Effector memory CD4-positive, alpha-beta T cell (primary cell): Measurements from ENCODE around the gene FAM89B.

Experiments
- DNase-seq, 3 donors: peaks; one replicate each; pipeline ENCODE4 v3.0.0-alpha.2; 2020
- H3K27ac ChIP-seq: 2 replicates; pipeline ENCODE4 v1.7.0; 2013; ENCODE audit warnings: mild to moderate bottlenecking, low read length, moderate library complexity; ENCODE audit not compliant: insufficient read depth, poor library complexity, severe bottlenecking
- H3K27me3 ChIP-seq: replicated peaks from 2 replicates; pipeline ENCODE4 v1.7.0; 2013; ENCODE audit warnings: mild to moderate bottlenecking, low read length; ENCODE audit not compliant: insufficient read depth, control insufficient read depth, poor library complexity, severe bottlenecking
- H3K36me3 ChIP-seq: 2 replicates; pipeline ENCODE4 v1.7.0; 2013; ENCODE audit warnings: mild to moderate bottlenecking, low read length, moderate library complexity; ENCODE audit not compliant: control insufficient read depth, insufficient read depth
- H3K4me1 ChIP-seq: 2 replicates; pipeline ENCODE4 v1.7.0; 2013; ENCODE audit warnings: low read length, mild to moderate bottlenecking; ENCODE audit not compliant: control insufficient read depth, insufficient read depth, poor library complexity, severe bottlenecking
- H3K4me3 ChIP-seq: 2 replicates; pipeline ENCODE4 v1.7.0; 2013; ENCODE audit warnings: low read length, low read depth, mild to moderate bottlenecking; ENCODE audit not compliant: insufficient read depth, poor library complexity, severe bottlenecking
- H3K9me3 ChIP-seq: 2 replicates; pipeline ENCODE4 v1.7.0; 2013; ENCODE audit warnings: mild to moderate bottlenecking, low read length, moderate library complexity; ENCODE audit not compliant: control insufficient read depth

Gene FAM89B

DNA sequence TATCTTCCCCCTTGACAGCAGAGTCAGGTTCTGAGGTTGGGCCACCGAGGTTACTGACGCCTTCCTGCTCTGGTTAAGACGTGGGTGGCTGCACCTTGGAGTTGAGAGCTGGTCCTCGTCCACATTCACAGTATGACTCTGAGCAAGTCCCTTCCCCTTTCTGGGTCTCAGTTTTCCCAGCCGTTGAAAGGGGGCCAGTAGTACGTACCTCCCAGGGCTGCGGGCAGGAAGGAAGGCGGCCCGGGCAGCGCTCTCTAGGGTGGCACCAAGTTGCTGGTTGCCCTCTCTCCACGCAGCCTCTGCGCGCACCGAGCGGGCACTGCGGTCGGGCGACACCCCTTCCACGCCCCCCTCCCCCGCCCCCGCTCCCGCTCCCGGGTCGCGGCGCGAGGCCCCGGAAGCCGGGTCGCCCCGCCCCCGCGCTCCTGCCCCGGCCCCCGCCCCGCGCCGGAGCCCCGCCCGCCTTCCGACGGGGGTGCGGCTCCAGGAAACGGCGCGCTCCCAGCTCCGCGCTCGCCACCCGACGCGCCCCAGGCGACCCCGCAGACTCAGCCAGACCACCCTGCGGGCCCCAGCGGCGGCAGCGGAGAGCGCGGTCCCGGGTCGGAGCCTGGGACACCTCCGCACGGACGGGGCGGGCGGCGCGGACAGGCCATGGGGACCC, 3.4 kb downstream of the FAM89B start, which contains the start of gene EHBP1L1:
Gene EHBP1L1 (plus strand): TSS at position 486 of the 664 bp plus-strand sequence. CDS start 250 bp downstream, outside the sequence.
- peak within 1 kb of the TSS; percentile 98 for H3K27ac ChIP-seq
- peak; percentile 69 to 80 (median 76) for DNase-seq
- H3K9me3 ChIP-seq, result no peaks in the 10 kb centered on the region
- H3K27me3 ChIP-seq, result no peaks in the 10 kb centered on the region
- H3K36me3 ChIP-seq, result peaks cover 17% of the 10 kb centered on the region
- H3K4me3 ChIP-seq, result peak within 1 kb of the TSS; percentile 59
- peaks cover 60% of the 10 kb centered on the region for H3K4me1 ChIP-seq

DNA sequence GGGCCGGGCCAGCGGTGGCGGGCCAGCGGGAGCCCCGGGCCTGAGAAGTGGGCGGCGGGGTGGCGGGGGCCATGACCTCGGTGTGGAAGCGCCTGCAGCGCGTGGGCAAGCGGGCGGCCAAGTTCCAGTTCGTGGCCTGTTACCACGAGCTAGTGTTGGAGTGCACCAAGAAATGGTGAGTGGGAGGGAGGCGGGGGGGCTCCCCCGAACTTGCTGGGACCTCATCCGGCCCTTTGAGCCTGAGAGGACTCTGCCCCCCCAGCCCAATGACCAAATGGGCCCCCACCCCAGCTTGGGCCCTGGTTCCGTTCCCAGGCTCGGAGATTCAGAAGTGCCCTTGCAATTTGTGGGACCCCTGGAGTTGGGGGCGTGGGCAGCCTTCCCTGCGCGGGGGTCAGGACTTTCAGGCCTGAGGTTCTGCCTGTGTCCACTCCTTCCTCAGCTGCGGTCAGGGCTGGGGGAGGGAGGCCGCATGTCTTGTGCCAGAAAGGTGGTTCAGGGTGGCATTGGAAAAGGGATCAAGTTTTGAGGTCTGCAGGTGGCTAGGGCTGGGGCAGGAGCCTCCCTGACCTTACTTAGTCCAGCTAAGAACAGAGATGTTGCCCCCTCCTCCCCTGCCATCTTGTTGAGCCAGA, 4.0 kb downstream of the FAM89B start:
- Histone ChIP-seq H3K36me3 (peaks cover 23% of the 10 kb centered on the region), H3K9me3 (no peaks in the 10 kb centered on the region), H3K4me3 (peak overlapping the region; percentile 59), H3K27me3 (no peaks in the 10 kb centered on the region), H3K4me1 (peaks cover 54% of the 10 kb centered on the region), H3K27ac (peak overlapping the region; percentile 98)
- no peak for DNase-seq

DNA sequence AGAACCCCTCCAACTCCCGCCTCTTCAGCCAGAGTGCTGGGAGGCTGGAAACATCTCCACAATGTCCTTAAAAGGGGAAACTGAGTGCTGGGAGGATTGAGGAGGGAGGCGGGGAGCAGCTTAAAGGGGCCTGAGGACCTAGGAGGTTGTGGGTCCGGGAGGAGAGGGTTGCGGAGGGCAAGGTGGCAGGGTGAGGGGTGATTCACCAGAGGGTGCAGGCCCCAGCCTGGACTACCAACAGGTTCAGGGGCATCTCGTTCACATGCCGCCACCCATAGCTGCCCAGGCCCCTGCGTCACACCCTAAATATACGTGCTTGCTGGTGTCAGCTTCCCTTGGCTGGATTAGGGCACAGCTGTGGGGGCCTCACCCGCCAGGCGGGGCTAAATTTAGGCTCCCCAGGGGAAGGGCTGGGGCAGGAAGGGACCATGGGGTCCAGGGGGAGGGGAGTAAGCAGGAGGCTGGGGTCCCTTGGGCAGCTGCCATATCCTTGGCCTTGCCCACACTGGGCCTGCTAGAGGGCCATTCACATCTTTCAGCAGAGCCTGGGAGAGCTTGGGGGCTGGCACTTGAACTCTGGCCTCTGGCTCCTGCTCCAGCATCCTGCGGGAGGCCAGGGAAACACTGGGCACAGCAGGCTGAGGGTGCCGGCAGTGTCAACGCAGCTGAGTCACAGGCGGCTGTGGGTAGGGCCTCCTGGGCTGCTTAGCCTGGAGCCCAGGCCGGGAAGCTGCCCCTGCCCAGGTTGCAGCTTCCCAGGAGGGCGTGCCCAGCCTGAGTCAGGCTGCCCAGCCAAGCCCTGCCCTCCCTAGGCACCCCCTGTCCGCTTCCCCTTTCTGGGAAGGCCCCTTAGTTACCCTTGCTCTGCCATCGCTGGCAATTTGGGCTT, 4.8 kb downstream of the FAM89B start:
- Histone ChIP-seq H3K4me3 (peak overlapping the region; percentile 59), H3K27me3 (no peaks in the 10 kb centered on the region), H3K4me1 (peaks cover 46% of the 10 kb centered on the region), H3K9me3 (no peaks in the 10 kb centered on the region), H3K27ac (peak overlapping the region; percentile 98), H3K36me3 (peaks cover 30% of the 10 kb centered on the region)
- DNase-seq, result peak in 1 of 3 donors; percentile 34

DNA sequence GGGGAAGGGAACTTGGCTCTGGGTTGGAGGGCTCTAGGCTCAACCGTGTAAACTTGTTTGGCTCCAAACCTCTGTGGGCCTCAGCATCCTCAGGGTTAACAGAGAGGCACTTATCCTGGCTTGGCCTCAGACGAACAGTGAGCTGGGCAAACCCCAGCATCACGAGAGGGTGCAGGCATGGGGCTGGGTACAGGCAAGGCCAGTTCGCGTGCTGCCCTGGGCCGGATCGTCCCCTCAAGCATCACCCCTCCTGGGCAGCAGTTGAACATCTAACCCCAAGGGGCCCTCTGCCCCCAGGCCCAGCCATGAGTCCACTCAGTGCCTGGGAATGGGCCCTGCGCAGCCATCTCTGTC, 5.4 kb downstream of the FAM89B start:
- H3K27me3 ChIP-seq, result no peaks in the 10 kb centered on the region
- H3K9me3 ChIP-seq, result no peaks in the 10 kb centered on the region
- DNase-seq, result no peak
- peaks cover 34% of the 10 kb centered on the region for H3K36me3 ChIP-seq
- peaks cover 44% of the 10 kb centered on the region for H3K4me1 ChIP-seq
- H3K27ac ChIP-seq, result peak overlapping the region; percentile 98
- peak overlapping the region; percentile 59 for H3K4me3 ChIP-seq

DNA sequence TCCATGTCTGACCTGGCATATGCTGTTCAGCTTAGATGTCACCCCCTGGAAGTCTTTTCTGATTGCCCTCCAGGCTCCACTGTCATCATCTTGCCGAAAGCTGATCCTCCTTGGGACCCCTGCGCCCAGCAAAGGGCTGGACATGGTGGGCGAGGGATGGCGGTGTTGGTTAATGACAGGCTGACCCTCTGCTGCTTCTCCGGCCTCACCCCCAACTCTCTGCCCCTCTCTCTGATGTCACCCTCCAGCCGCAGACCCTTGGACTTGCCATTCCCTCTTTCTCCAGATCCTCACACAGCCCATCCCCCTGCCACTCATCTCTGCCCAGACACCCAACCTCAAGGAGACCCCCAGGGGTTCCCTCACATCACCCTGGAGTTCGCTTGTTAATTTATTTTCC, 5.8 kb downstream of the FAM89B start:
- H3K4me3 ChIP-seq, result no peak overlapping the region
- peak overlapping the region; percentile 98 for H3K27ac ChIP-seq
- DNase-seq, result no peak
- H3K4me1 ChIP-seq, result peaks cover 44% of the 10 kb centered on the region
- H3K9me3 ChIP-seq, result no peaks in the 10 kb centered on the region
- H3K36me3 ChIP-seq, result peaks cover 34% of the 10 kb centered on the region
- no peaks in the 10 kb centered on the region for H3K27me3 ChIP-seq

DNA sequence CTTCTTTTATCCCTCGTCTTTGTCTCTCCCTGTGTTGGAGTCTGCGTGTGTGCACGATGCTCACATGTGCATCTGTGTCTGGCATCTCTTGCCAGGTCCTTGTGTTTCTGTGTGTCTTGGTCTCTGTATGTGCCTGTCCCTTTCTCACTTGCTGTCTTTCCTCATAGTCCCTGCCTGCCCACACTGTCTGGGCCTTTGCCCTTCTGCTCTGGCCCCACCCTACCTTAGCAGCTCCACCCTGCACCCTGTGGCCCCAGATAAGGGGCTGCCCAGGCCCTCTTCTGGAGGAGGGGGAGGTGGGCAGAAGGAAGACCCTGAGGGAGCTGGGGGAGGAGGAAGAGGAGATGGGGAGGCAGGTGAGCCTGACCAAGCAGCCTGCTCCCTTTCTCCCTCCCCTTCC, 6.3 kb downstream of the FAM89B start:
- peaks cover 34% of the 10 kb centered on the region for H3K36me3 ChIP-seq
- H3K27me3 ChIP-seq, result no peaks in the 10 kb centered on the region
- peaks cover 39% of the 10 kb centered on the region for H3K4me1 ChIP-seq
- H3K9me3 ChIP-seq, result no peaks in the 10 kb centered on the region
- H3K27ac ChIP-seq, result peak overlapping the region; percentile 98
- DNase-seq, result no peak
- no peak overlapping the region for H3K4me3 ChIP-seq

DNA sequence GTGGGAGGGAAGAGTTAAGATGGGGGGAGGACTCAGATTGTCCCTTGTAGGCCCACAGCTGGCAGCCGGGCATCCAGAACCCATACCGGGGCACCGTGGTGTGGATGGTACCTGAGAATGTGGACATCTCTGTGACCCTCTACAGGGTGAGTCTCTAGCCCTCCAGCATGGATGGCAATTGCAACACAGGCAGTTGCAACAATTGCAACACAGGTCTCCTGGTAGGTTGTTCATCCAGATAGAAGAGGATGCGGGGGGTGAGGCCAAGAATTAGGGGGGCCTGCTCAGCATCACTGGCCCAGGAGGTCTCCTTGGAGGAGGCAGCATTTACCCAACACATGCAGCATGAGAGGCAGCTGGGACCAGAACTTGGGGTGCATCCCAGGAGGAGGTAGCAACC, 7.0 kb downstream of the FAM89B start:
- no peak for DNase-seq
- H3K4me3 ChIP-seq, result no peak overlapping the region
- no peak overlapping the region for H3K27ac ChIP-seq
- peaks cover 40% of the 10 kb centered on the region for H3K36me3 ChIP-seq
- no peaks in the 10 kb centered on the region for H3K9me3 ChIP-seq
- H3K27me3 ChIP-seq, result no peaks in the 10 kb centered on the region
- H3K4me1 ChIP-seq, result peaks cover 35% of the 10 kb centered on the region

DNA sequence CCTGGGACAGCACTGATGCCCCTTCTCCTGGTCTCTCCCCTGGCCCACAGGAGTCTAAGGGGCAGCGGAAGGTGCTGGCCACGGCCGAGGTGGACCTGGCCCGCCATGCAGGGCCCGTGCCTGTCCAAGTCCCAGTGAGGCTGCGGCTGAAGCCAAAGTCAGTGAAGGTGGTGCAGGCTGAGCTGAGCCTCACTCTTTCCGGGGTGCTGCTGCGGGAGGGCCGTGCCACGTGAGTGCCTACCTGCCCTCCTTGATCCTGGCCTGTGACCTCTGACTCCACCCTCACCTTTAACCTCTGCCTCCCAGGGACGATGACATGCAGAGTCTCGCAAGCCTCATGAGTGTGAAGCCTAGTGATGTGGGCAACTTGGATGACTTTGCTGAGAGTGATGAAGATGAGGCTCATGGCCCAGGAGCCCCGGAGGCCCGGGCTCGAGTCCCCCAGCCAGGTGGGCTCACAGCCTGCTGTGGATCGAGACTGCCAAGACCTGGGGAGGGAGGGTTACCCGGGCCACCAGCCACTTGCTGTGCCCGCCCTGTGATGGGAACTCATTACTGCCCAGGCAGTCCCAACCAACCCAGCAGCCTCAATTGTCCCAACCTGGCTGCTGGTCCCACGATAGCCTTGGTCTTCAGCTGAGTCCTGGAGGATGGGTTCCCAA, 7.8 kb downstream of the FAM89B start:
- peaks cover 44% of the 10 kb centered on the region for H3K36me3 ChIP-seq
- no peaks in the 10 kb centered on the region for H3K27me3 ChIP-seq
- H3K27ac ChIP-seq, result no peak overlapping the region
- H3K4me3 ChIP-seq, result no peak overlapping the region
- no peaks in the 10 kb centered on the region for H3K9me3 ChIP-seq
- peaks cover 26% of the 10 kb centered on the region for H3K4me1 ChIP-seq
- DNase-seq, result no peak

DNA sequence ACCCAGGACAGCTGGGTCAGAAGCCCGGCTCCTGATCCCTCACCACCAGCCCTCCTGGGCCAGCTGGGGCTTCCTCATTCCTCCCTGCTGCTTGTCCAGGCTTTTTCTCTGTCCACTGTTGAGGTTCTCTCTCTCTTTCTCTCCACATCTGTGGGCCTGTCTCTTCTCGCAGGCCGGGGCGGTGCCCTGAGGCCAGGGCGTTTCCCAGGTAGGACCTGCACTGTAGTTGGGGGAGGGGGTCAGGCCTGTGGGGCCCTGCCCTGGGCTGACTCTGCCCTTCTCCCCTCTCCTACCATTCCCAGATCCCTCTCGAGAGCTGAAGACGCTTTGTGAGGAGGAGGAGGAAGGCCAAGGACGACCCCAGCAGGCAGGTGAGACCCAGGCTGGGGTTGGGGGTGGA, 8.4 kb downstream of the FAM89B start:
- Histone ChIP-seq H3K36me3 (peaks cover 48% of the 10 kb centered on the region), H3K4me1 (peaks cover 21% of the 10 kb centered on the region), H3K27me3 (no peaks in the 10 kb centered on the region), H3K4me3 (no peak overlapping the region), H3K9me3 (no peaks in the 10 kb centered on the region), H3K27ac (no peak overlapping the region)
- DNase-seq, result no peak
